Calu3 (cell line): Measurements from ENCODE around the gene SUFU. TPM values are rescaled to one million over a fixed set of nuclear protein-coding genes. Genes with fewer than 3 reads are reported as not detected.

Experiments used
- BruUV-seq: library from RNA; stranded (reverse); fragments of 400-500 nt; replicated peaks from 2 replicates; lab custom pipeline; 2021; lab: Mats Ljungman, UMichigan
- CTCF ChIA-PET: fragments of 300-600 bp; sonication (Branson Sonifier 250); formaldehyde crosslinking; loops from one replicate; lab custom pipeline; 2022; ENCODE audit warnings: antibody characterized with exemption; lab: Charles Lee
- DNase-seq: peaks from one replicate; pipeline ENCODE4 v3.0.0; 2022
- H3K27ac Mint-ChIP-seq: one replicate; pipeline ENCODE4 v1.8.0; 2022; ENCODE audit warnings: mixed read lengths; ENCODE audit not compliant: unreplicated experiment
- H3K27me3 Mint-ChIP-seq: one replicate; pipeline ENCODE4 v1.8.0; 2022; ENCODE audit warnings: mixed read lengths; ENCODE audit not compliant: unreplicated experiment
- H3K36me3 Mint-ChIP-seq: one replicate; pipeline ENCODE4 v1.8.0; 2022; ENCODE audit warnings: mild to moderate bottlenecking, moderate library complexity, mixed read lengths; ENCODE audit not compliant: insufficient read depth, unreplicated experiment
- H3K4me1 Mint-ChIP-seq: one replicate; pipeline ENCODE4 v1.8.0; 2022; ENCODE audit warnings: mild to moderate bottlenecking, low read depth, mixed read lengths; ENCODE audit not compliant: unreplicated experiment
- H3K4me3 Mint-ChIP-seq: one replicate; pipeline ENCODE4 v1.8.0; 2022; ENCODE audit warnings: mild to moderate bottlenecking, low read depth, moderate library complexity, mixed read lengths; ENCODE audit not compliant: unreplicated experiment
- H3K9me3 Mint-ChIP-seq: one replicate; pipeline ENCODE4 v1.8.0; 2022; ENCODE audit warnings: low read depth, mixed read lengths; ENCODE audit not compliant: unreplicated experiment
- intact Hi-C: fragments of 100-400 bp; cut with micrococcal nuclease; formaldehyde crosslinking; loops from one replicate; pipeline ENCODE4 v1.10.0; 2022; ENCODE audit not compliant: unreplicated experiment
- total RNA-seq: library from RNA; stranded (reverse); gene quantifications from 2 replicates; pipeline ENCODE4 v1.2.3, GENCODE V29; 2022
- TF ChIP-seq, protein P1 (sequence below): fragments of 200-600 bp; IDR thresholded peaks from one replicate; pipeline ENCODE4 v1.8.0; 2022; ENCODE audit warnings: antibody characterized with exemption; ENCODE audit not compliant: unreplicated experiment

Gene SUFU
- total RNA-seq, 1 experiment from 2014 or later, result 7.0 TPM

DNA sequence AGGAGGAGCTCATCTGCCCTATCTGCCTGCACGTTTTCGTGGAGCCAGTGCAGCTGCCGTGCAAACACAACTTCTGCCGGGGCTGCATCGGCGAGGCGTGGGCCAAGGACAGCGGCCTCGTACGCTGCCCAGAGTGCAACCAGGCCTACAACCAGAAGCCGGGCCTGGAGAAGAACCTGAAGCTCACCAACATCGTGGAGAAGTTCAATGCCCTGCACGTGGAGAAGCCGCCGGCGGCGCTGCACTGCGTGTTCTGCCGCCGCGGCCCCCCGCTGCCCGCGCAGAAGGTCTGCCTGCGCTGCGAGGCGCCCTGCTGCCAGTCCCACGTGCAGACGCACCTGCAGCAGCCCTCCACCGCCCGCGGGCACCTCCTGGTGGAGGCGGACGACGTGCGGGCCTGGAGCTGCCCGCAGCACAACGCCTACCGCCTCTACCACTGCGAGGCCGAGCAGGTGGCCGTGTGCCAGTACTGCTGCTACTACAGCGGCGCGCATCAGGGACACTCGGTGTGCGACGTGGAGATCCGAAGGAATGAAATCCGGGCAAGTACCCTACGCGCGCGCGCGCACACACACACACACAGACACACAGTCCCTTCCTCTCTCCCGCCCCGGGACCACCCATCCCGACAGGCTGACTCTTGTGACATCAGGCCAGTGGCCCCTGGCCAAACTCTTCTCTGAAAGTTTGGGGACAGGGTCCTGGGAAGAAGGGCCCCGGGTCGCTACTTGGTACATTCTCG, 141.0 kb downstream of the SUFU start:
- H3K9me3 Mint-ChIP-seq, result no peaks in the 10 kb centered on the region
- H3K4me1 Mint-ChIP-seq, result peaks cover 29% of the 10 kb centered on the region
- H3K27ac Mint-ChIP-seq, result peak overlapping the region; percentile 96
- H3K27me3 Mint-ChIP-seq, result no peaks in the 10 kb centered on the region
- peak overlapping the region; percentile 90 for H3K4me3 Mint-ChIP-seq
- DNase-seq, result peak; percentile 84
- CTCF ChIA-PET, result interaction anchor here (0.6 to 0.8 kb wide), 5 partner anchors 18 to 334 kb away, joined by 3 to 4 read pairs (median 3); partner anchors contain the start of gene ACTR1A
- intact Hi-C loops, result loop anchor here (10.0 kb wide), 1 partner anchor 140 kb away; the partner anchor contains the start of genes ACTR1A and SUFU
- peaks cover 49% of the 10 kb centered on the region for H3K36me3 Mint-ChIP-seq
- BruUV-seq, result no TSS peak
- TF ChIP-seq, protein P1, sequence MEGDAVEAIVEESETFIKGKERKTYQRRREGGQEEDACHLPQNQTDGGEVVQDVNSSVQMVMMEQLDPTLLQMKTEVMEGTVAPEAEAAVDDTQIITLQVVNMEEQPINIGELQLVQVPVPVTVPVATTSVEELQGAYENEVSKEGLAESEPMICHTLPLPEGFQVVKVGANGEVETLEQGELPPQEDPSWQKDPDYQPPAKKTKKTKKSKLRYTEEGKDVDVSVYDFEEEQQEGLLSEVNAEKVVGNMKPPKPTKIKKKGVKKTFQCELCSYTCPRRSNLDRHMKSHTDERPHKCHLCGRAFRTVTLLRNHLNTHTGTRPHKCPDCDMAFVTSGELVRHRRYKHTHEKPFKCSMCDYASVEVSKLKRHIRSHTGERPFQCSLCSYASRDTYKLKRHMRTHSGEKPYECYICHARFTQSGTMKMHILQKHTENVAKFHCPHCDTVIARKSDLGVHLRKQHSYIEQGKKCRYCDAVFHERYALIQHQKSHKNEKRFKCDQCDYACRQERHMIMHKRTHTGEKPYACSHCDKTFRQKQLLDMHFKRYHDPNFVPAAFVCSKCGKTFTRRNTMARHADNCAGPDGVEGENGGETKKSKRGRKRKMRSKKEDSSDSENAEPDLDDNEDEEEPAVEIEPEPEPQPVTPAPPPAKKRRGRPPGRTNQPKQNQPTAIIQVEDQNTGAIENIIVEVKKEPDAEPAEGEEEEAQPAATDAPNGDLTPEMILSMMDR, result peak; percentile 49

DNA sequence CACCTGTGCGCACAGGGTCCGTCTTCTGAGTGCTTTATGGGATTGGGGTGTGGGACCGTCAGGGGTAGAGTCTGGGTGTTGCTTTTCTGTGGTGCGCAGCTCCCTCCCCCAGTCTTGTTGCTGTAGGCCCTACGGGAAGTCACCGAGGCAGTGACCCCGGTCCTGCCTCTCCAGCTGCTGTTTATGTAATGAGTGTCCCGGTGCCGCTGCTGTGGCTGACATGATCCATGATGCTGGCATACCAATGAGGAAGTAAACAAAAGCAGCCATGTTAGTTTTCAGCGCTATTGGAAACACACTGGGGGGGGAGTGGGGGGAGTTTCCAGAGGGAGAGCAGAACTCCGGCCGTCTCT, 141.6 kb downstream of the SUFU start:
- TF ChIP-seq, protein P1, result no peak
- Mint-ChIP-seq H3K4me1 (peaks cover 29% of the 10 kb centered on the region), H3K36me3 (peaks cover 49% of the 10 kb centered on the region), H3K27me3 (no peaks in the 10 kb centered on the region), H3K27ac (peak overlapping the region; percentile 96), H3K4me3 (peak overlapping the region; percentile 90), H3K9me3 (no peaks in the 10 kb centered on the region)
- TSS peak; percentile 50 for BruUV-seq
- peak; percentile 48 for DNase-seq
- intact Hi-C loops, result loop anchor here (10.0 kb wide), 1 partner anchor 141 kb away; the partner anchor contains the start of genes ACTR1A and SUFU
- CTCF ChIA-PET, result interaction anchor here (0.6 to 1.6 kb wide), 6 partner anchors 16 to 335 kb away, joined by 3 to 7 read pairs (median 4); partner anchors contain the start of gene ACTR1A

DNA sequence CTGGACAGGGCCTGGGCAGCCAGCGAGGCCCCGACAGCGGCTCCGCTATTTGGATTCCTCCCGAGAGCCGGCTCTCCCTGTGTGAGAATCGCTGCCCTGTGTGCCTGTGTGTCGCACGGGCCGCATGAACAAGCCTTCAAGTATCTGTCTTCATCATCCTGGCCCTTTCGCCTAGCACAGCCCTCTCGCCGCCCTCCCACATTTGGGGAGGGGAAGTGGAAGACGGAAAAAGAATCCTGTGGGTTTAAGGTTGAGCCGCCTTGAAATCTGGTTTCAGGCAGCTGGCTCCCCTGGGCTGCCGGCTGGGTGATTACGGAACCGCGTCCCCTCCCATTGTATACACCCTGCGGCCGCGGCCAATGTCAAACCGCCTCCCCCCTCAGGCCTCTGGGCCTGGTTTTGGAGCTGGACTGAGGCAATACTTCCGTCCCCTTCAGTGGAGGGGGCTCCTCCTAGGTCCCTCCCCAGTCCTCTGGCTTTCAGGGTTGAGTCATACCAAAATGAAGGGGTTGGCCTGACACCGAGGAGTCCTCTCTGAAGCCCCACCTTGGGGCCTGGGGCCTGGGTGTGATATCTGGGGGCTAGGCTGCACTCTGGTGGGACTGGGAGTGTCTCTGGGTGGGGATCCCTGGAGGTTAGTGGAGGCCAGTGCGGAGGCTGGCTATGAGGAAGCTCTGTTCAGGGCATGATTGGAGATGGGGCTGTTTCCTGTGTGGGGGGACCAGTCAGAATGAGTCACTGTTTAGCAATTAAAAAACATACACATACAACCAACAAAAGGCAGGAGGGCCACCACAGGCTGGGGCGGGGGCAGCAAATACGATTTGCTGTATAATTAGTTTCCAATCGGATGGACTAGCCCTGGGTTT, 142.2 kb downstream of the SUFU start:
- H3K27ac Mint-ChIP-seq, result peak overlapping the region; percentile 96

More for the DNA sequence above, 142.2 kb downstream of the SUFU start:
- intact Hi-C loops, result loop anchor here (10.0 kb wide), 1 partner anchor 141 kb away; the partner anchor contains the start of genes ACTR1A and SUFU
- Mint-ChIP-seq H3K9me3 (no peaks in the 10 kb centered on the region), H3K27me3 (no peaks in the 10 kb centered on the region), H3K4me3 (peak overlapping the region; percentile 90), H3K4me1 (peaks cover 29% of the 10 kb centered on the region), H3K36me3 (peaks cover 49% of the 10 kb centered on the region)
- CTCF ChIA-PET, result interaction anchor here (0.6 to 1.6 kb wide), 10 partner anchors 17 to 335 kb away, joined by 3 to 7 read pairs (median 3); partner anchors contain the start of genes ACTR1A and SUFU
- peak; percentile 67 for DNase-seq
- BruUV-seq, result TSS peak; percentile 23
- TF ChIP-seq, protein P1, result no peak
